ENCODE results near the gene EXOC3. TPM values are rescaled to one million over a fixed set of nuclear protein-coding genes. Genes with fewer than 3 reads are reported as not detected.

EXOC3 gene
- total and polyA plus RNA-seq, 2 of the 8 experiments (the other 6 are each of a cell fraction or from before 2014, with no cell fraction given) = 14.4 to 30.0 TPM

- no peak overlapping the region for H3K4me3 ChIP-seq (ENCODE audit: extremely low read depth in 1 of 4, insufficient read depth in 2 of 4, low read depth in 3 of 4, low read length in 4 of 4)
- H3K36me3 ChIP-seq (ENCODE audit: control insufficient read depth in 2 of 4, insufficient read depth in 4 of 4, low read length in 3 of 4) = no peaks in the 10 kb centered on the region
- no peak overlapping the region for H3K14ac ChIP-seq (ENCODE audit: insufficient read length)
- H3K9me3 ChIP-seq (ENCODE audit: insufficient read depth in 2 of 2, low read depth in 1 of 2, low read length in 1 of 2) = no peaks in the 10 kb centered on the region
- H3K9ac ChIP-seq (replicated peaks in 1 of 4; ENCODE audit: extremely low read depth in 1 of 4, low read depth in 3 of 4, low read length in 3 of 4) = no peak overlapping the region
- H2BK12ac ChIP-seq (ENCODE audit: low read depth, low read length) = no peak overlapping the region
- no peak overlapping the region for H4K8ac ChIP-seq (ENCODE audit: extremely low read depth, insufficient read depth, low read length)
- no peak overlapping the region for H3K23ac ChIP-seq (ENCODE audit: insufficient read length)
- CTCF ChIA-PET (ENCODE audit: partially characterized antibody) = interaction anchor here (0.6 to 9.7 kb wide), 11 partner anchors 9 to 227 kb away, joined by 3 to 99 read pairs (median 4); no protein-coding TSS in a partner anchor
- no peaks in the 10 kb centered on the region for H3K79me1 ChIP-seq (ENCODE audit: low read depth, low read length)
- H4K5ac ChIP-seq (ENCODE audit: insufficient read length, low read depth, low read length) = no peak overlapping the region
- POLR2A ChIA-PET (ENCODE audit: partially characterized antibody) = interaction anchor here (1.3 kb wide), 1 partner anchor 34 kb away, joined by 3 read pairs; no protein-coding TSS in a partner anchor
- no peaks in the 10 kb centered on the region for H3K27me3 ChIP-seq (replicated peaks in 1 of 4; ENCODE audit: control insufficient read depth in 3 of 4, extremely low read depth in 1 of 4, insufficient read depth in 3 of 4, low read length in 3 of 4)
- no peak overlapping the region for H2BK120ac ChIP-seq (replicated peaks; ENCODE audit: low read depth, low read length)
- no peaks in the 10 kb centered on the region for H3K79me2 ChIP-seq (ENCODE audit: control insufficient read depth in 1 of 2, insufficient read depth in 2 of 2, low read length in 2 of 2)
- WGBS, 2 experiments (ENCODE audit: extremely low coverage in 1 of 2, insufficient coverage in 1 of 2, insufficient read length in 1 of 2, insufficient replicate concordance in 2 of 2, low coverage in 1 of 2, low lambda C conversion rate in 2 of 2, missing lambda C conversion rate in 1 of 2) = 92% methylated on average over 15 of the region's 16 CpGs; no CpG with 5 or more reads in 1 of the 2 experiments
- no peak overlapping the region for H3K4me2 ChIP-seq (ENCODE audit: insufficient read depth in 1 of 2, low read depth in 2 of 2, low read length in 2 of 2)
- no peak overlapping the region for H2BK20ac ChIP-seq (ENCODE audit: low read length)
- no peak overlapping the region for H2BK15ac ChIP-seq (ENCODE audit: low read length)
- no peak for DNase-seq (ENCODE audit: low read depth in 1 of 2, low spot score in 2 of 2)
- no peak overlapping the region for H3K56ac ChIP-seq (replicated peaks; ENCODE audit: insufficient read length, low read depth, low read length)
- no peak overlapping the region for H4K91ac ChIP-seq (replicated peaks; ENCODE audit: insufficient read length, low read length)
- H2AFZ ChIP-seq (ENCODE audit: low read length) = no peak overlapping the region
- H3K4ac ChIP-seq (replicated peaks; ENCODE audit: insufficient read length, low read depth, low read length) = no peak overlapping the region
- no peak overlapping the region for H2BK5ac ChIP-seq (ENCODE audit: low read depth, low read length)
- no peaks in the 10 kb centered on the region for H3K23me2 ChIP-seq (ENCODE audit: low read depth, low read length)
- no peak overlapping the region for H3K18ac ChIP-seq (ENCODE audit: extremely low read depth, low read length)
- no peak for FAIRE-seq
- peaks cover 0 to 3% (median 1%) of the 10 kb centered on the region in 4 experiments; a peak in 1 of 7 replicates for H3K4me1 ChIP-seq (replicated peaks in 1 of 4; ENCODE audit: control insufficient read depth in 3 of 4, insufficient read depth in 4 of 4, low read length in 3 of 4)
- H3K27ac ChIP-seq (ENCODE audit: low read depth, low read length) = no peak overlapping the region
- peaks cover 0 to 2% of the 10 kb centered on the region in 2 experiments for H4K20me1 ChIP-seq (replicated peaks in 1 of 2; ENCODE audit: control insufficient read depth in 1 of 2, insufficient read depth in 2 of 2, low read length in 2 of 2)
- H2AK5ac ChIP-seq (ENCODE audit: low read depth, low read length) = no peak overlapping the region
- TF ChIP-seq EGR1 (IDR thresholded peaks at IDR 0.05; ENCODE audit: borderline replicate concordance, low read depth, low read length) (no peak), SP1 (IDR thresholded peaks at IDR 0.05; ENCODE audit: low read depth, low read length) (no peak), PHF8 (conservative IDR thresholded peaks at IDR 0.05; ENCODE audit: low read depth, low read length) (no peak), POLR2AphosphoS5 (IDR thresholded peaks at IDR 0.05; ENCODE audit: low read depth, low read length) (no peak), TAF1 (IDR thresholded peaks at IDR 0.05; ENCODE audit: low read depth, low read length) (no peak), TBP (IDR thresholded peaks at IDR 0.05; ENCODE audit: low read depth, low read length) (no peak), SAP30 (IDR thresholded peaks at IDR 0.05; ENCODE audit: insufficient read depth, insufficient replicate concordance, low read length) (no peak), RBBP5 (IDR thresholded peaks at IDR 0.05; ENCODE audit: borderline replicate concordance, low read depth, low read length) (no peak), JUN (IDR thresholded peaks at IDR 0.05; ENCODE audit: low read depth, low read length) (no peak), RNF2 (IDR thresholded peaks at IDR 0.05; ENCODE audit: borderline replicate concordance, low read depth, low read length, missing control alignments, poor library complexity, severe bottlenecking) (no peak), CHD2 (IDR thresholded peaks at IDR 0.05; ENCODE audit: low read length) (no peak), CBX8 (IDR thresholded peaks at IDR 0.05; ENCODE audit: borderline replicate concordance, low read depth, low read length) (no peak), POLR2A (IDR thresholded peaks at IDR 0.05; ENCODE audit: control extremely low read depth in 1 of 2, low read depth in 2 of 2, low read length in 2 of 2) (no peak), JUND (IDR thresholded peaks at IDR 0.05; ENCODE audit: low read length) (no peak), GABPA (IDR thresholded peaks at IDR 0.05; ENCODE audit: borderline replicate concordance, insufficient read depth, low read length) (no peak)
Observed at GRCh38 chr5:433836-434235, 9.1 kb upstream of the EXOC3 start.
